Keratinocyte (primary cell): ENCODE data around the gene FAM13A.

Experiments used
- EZH2 ChIP-seq: IDR thresholded peaks from one replicate; pipeline ENCODE4 v1.6.1; 2012; ENCODE audit warnings: inconsistent platforms, mild to moderate bottlenecking, low read length, moderate library complexity
- TF ChIP-seq, protein P1 (sequence below), 3 experiments: IDR thresholded peaks in 1 of 3; conservative IDR thresholded peaks in 1 of 3; optimal IDR thresholded peaks in 1 of 3; 2 replicates in 2 of 3; 3 replicates in 1 of 3; pipeline versions ENCODE3 to v1.5.1; 2011; ENCODE audit warnings: low read length in 3 of 3, mild to moderate bottlenecking in 3 of 3, moderate library complexity in 2 of 3, control low read depth in 1 of 3, inconsistent platforms in 1 of 3; ENCODE audit not compliant: insufficient read depth in 2 of 3; ENCODE audit errors: extremely low read depth in 1 of 3

DNA sequence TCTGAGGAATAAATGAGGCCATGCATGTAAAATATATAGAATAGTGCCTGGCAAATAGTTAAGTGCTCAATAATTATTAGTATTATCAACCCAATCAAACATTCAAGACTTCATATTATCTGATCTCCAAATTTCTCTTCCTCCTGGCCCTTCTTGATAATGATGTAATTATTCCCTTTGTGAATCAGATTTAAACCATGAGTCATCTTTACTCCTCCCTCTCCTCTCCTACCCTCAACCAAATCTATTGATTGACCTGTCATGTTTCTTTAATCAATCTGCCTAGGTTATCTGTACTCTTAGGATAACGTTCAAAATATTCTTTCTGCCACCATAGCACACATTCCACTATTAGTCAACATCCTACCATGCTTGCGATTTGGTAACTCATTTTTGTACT is 229.5 kb downstream of the FAM13A start:
- TF ChIP-seq, protein P1, sequence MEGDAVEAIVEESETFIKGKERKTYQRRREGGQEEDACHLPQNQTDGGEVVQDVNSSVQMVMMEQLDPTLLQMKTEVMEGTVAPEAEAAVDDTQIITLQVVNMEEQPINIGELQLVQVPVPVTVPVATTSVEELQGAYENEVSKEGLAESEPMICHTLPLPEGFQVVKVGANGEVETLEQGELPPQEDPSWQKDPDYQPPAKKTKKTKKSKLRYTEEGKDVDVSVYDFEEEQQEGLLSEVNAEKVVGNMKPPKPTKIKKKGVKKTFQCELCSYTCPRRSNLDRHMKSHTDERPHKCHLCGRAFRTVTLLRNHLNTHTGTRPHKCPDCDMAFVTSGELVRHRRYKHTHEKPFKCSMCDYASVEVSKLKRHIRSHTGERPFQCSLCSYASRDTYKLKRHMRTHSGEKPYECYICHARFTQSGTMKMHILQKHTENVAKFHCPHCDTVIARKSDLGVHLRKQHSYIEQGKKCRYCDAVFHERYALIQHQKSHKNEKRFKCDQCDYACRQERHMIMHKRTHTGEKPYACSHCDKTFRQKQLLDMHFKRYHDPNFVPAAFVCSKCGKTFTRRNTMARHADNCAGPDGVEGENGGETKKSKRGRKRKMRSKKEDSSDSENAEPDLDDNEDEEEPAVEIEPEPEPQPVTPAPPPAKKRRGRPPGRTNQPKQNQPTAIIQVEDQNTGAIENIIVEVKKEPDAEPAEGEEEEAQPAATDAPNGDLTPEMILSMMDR (optimal IDR thresholded peaks at IDR 0.05 in 1 of 3, IDR thresholded peaks at IDR 0.05 in 1 of 3, conservative IDR thresholded peaks at IDR 0.05 in 1 of 3; ENCODE audit: extremely low read depth in 1 of 3, insufficient read depth in 2 of 3, low read length in 3 of 3): no peak
- TF ChIP-seq EZH2: no peak
